Measurements from ENCODE around the gene ZNF281. TPM values are rescaled to one million over a fixed set of nuclear protein-coding genes. Genes with fewer than 3 reads are reported as not detected.

The ZNF281 gene
- total RNA-seq, 1 experiment from 2014 or later, result 20.4 TPM

DNA sequence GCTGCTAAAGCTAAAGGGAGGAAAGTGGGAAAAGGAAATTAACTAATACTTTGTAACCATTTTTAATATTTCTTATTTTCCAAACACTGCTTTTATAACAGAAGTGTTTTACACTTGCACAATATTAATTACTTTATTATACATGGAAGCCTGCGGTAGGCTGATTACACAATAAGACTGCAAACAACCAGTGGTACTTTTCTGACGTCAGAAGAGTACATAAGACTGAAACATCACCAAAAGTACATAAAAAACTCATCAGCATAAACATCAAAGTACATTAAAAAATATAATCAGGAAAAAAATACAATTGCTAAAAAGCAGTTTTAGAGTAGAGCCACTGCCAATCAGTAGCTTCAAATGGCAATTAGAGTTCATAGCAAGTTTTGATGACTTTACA, 4.6 kb downstream of the ZNF281 start:
- DNase-seq (ENCODE audit: low read depth, low spot score), result no peak
- in situ Hi-C loops (cut with HindIII; ENCODE audit: low pct_unique_long_range_greater_than_20kb, low sequenced_read_pairs), result no loop called here

DNA sequence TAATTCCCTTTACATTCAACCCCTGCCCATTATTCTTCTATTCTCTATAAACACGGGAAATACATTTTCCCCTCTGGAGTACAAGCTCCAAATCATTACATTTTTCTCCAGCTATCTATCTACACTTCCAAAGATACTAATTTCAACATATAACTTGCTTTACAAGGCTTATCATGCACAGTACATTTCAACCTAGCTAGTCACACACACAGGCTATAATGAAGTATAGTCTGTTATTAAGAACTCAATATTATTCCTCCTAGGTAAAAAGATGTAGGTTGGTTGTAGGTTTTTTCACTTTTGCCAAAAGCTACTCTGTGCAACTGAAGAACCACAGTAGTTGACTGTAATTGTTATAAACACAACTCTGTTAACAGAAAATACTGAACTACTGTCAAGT, 8.1 kb downstream of the ZNF281 start:
- in situ Hi-C loops (cut with HindIII; ENCODE audit: low pct_unique_long_range_greater_than_20kb, low sequenced_read_pairs), result no loop called here

DNA sequence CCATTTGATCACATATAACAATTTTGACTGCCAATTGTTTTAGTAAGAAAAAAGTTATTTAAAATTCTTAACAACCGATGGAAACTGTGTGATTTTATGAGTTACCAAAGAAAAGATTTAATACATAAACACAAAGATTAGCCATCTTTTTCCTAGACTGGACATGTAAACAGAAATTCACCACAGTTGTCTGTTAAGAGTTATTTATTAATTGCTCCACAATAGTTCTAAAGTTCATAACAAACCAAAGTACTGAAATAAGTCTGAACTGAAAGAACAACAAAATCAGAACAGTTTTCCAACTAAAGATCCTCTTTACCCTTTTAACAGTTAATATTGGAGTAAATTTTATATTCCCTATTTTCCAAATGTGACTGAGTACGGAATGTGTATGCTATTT, 8.6 kb downstream of the ZNF281 start:
- in situ Hi-C loops (cut with HindIII; ENCODE audit: low pct_unique_long_range_greater_than_20kb, low sequenced_read_pairs), result no loop called here
- no peak for DNase-seq (ENCODE audit: low read depth, low spot score)

More for the DNA sequence above, 8.1 kb downstream of the ZNF281 start:
- no peak for DNase-seq (ENCODE audit: low read depth, low spot score)

DNA sequence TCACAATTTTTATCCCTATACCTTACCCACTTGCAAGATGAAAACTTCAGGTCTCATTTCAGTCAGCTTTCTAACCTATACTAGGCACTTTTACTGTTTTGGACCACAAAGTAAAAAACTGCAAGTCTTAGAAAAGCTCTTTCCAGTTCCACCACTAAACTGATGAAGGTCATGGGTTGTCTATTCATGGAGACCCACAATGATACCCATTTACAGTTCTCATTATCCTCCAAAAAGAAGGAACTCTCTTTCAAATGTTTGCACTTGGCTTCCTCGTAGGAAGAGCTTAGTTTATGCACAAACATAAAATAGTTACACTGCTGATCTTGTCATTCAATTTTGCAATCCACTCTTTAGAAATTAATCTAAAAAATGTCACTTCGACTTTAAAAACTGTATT, 9.3 kb downstream of the ZNF281 start:
- in situ Hi-C loops (cut with HindIII; ENCODE audit: low pct_unique_long_range_greater_than_20kb, low sequenced_read_pairs), result no loop called here

DNA sequence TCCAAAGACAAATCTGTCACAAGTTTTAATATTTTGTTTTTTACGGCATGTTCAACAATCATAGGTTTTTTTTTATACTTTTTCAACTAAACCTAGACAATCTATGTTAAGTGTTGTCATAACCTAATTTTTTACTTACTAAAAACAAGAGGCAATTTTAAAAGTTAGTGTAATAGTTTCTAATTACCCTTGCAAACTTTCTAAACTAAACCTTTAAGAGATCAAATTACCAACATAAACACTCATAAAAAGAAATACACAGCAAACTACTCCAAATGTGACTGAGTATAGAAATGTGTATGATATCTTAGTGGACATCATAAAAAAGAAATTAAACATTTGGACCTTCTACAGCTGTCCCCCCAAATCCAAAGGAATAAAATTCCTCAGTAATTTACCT, 10.0 kb downstream of the ZNF281 start:
- DNase-seq (ENCODE audit: low read depth, low spot score), result no peak
- in situ Hi-C loops (cut with HindIII; ENCODE audit: low pct_unique_long_range_greater_than_20kb, low sequenced_read_pairs), result no loop called here

More for the DNA sequence above, 9.3 kb downstream of the ZNF281 start:
- DNase-seq (ENCODE audit: low read depth, low spot score), result peak; percentile 81

DNA sequence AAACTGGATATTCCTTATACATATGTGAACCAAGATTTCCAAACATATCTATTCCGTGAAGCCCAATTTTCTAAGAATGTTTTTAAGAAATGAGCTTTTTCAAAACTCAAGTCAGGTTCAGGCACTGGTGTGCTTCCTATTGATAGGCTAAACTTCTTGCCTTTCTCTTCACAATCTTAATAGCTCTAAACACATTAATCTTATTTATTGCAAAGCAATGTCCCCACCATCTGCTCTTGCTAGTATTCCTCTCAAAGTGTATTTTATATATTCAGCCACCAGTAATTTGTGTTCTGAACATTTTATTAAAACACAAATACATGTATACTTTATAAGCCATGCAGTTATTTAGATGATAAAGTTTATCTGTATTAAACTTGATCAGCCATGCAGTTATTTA, 11.5 kb downstream of the ZNF281 start:
- no peak for DNase-seq (ENCODE audit: low read depth, low spot score)
- in situ Hi-C loops (cut with HindIII; ENCODE audit: low pct_unique_long_range_greater_than_20kb, low sequenced_read_pairs), result no loop called here

DNA sequence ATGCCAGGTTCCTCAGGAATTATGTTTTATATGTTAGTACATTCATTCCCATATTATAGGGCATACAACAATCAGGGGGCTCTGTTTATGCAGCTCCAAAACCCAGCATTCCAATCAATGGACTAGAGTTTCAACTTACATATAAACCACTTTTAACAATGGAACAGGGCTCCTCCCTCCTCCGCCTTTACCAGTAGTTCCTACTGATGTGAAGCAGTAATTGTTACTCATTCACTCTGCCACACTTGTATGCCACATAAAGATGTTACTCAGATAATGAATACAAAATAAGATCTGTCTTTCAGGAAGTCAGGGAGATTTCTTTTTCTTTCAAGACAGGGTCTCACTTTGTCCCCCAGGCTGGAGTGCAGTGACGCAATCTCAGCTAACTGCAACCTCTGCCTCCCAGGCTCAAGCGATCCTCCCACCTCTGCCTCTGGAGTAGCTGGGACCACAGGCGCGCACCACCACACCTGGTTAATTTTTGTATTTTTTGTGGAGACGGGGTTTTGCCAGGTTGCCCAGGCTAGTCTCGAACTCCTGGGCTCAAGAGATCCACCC, 17.1 kb downstream of the ZNF281 start:
- in situ Hi-C loops (cut with HindIII; ENCODE audit: low pct_unique_long_range_greater_than_20kb, low sequenced_read_pairs), result no loop called here
- peak; percentile 47 for DNase-seq (ENCODE audit: low read depth, low spot score)

DNA sequence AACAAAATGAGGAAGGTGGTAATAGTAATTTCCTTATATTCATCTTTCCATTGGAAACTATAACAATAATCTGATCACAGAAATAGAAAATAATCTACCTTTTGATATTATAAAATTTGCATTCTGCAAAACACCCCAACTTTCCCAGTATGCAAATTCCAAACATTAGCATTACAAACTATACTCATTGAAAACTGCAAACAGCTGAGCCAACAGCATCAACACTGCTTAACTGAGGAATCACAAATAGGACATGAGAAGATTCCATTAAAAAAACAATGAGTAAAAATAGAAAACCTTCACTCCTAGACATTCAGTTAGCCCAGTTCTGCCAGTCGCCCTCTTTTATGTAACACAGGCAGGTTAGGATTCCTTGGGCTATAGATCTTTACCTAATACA, 18.1 kb downstream of the ZNF281 start:
- in situ Hi-C loops (cut with HindIII; ENCODE audit: low pct_unique_long_range_greater_than_20kb, low sequenced_read_pairs), result no loop called here
- DNase-seq (ENCODE audit: low read depth, low spot score), result no peak

DNA sequence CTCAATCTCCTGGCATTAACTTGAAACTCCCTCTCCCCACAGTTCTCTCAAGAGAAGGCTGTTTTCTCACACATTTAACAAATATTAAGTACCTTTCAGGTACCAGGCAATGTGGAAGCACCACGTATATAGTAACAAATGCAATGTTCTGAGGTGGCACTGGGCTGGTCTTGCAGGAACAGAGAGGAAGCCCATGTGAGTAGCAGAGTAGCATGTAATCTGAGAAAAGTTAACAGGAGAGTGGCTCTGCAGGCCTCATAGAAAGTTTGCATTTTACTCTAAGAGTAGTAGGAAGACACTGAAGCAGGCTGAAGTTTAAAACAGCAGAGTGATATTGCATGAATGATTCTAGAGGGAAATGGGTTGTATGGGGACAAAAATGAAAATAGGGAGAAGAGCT, 21.0 kb downstream of the ZNF281 start:
- no peak for DNase-seq (ENCODE audit: low read depth, low spot score)
- in situ Hi-C loops (cut with HindIII; ENCODE audit: low pct_unique_long_range_greater_than_20kb, low sequenced_read_pairs), result no loop called here

DNA sequence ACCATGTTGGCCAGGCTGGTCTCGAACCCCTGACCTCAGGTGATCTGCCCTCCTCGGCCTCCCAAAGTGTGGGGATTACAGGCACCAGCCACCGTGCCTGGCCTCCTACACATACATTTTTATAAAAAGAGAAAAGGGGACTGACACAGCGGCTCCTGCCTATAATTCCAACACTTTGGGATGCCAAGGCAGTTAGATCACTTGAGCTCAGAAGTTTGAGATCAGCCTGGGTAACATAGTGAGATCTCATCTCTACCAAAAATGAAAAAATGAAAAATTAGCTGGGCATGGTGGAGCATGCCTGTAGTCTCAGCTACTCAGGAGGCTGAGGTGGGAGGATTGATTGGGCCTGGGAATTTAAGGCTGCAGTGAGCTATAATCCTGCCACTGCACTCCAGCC, 23.4 kb downstream of the ZNF281 start:
- in situ Hi-C loops (cut with HindIII; ENCODE audit: low pct_unique_long_range_greater_than_20kb, low sequenced_read_pairs), result no loop called here

DNA sequence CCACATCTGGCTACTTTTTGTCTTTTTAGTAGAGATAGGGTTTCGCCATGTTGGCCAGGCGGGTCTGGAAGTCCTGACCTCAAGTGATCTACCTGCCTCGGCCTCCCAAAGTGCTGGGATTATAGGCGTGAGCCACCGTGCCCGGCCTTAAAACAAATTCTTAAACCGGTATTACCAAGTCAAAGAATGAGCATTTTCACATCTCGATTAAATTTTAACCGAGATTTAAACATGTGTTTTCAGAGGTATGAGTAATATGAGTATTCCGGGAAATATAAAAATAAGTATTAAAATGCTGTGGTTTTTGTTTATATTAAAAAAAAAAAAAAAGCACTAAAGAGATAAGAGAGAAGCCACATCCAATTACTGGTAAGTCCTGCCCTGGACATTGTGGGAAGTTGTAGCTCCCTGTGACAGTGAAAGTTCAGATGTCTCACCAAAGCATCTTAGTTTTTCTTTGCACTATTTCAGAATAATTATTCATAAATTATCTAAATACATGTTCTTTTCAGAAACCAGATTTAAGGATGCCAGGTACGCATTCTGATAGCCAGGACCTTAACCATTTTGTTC, 24.9 kb downstream of the ZNF281 start:
- DNase-seq (ENCODE audit: low read depth, low spot score), result no peak

More for the DNA sequence above, 23.4 kb downstream of the ZNF281 start:
- DNase-seq (ENCODE audit: low read depth, low spot score), result no peak

DNA sequence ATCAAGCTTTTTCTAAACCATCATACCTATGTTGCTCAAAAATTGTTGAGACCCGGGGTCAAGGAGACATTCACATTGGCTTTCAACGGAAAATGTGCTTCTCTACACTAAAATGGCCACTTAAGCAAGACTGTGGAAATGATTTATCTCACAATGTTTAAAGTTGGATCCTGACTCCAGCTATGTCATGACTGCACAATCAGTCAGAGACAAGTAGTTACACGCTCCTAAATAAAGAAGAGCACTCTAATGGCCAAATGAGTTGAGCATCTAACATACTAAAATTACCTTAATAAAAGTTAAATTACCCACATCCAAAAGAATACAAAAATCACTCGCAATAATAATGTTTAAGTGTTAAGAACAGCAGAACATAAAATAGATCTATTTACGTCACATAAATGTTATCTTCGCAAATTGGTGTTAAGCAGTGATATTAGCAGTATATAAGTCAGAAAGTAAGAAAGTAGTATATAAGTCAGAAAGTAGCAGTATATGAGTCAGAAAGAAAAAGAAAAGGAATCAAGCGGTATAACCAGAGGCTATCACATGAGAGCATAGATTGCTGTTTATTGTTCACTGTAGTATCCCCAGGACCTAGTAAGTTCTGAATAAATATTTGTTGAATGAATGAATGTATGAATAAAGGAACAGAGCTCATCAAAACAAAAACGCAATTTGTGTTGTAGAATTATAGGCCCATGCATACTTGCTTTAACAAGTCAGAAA, 28.4 kb downstream of the ZNF281 start:
- in situ Hi-C loops (cut with HindIII; ENCODE audit: low pct_unique_long_range_greater_than_20kb, low sequenced_read_pairs), result no loop called here
- DNase-seq (ENCODE audit: low read depth, low spot score), result no peak

More for the DNA sequence above, 24.9 kb downstream of the ZNF281 start:
- in situ Hi-C loops (cut with HindIII; ENCODE audit: low pct_unique_long_range_greater_than_20kb, low sequenced_read_pairs), result no loop called here

DNA sequence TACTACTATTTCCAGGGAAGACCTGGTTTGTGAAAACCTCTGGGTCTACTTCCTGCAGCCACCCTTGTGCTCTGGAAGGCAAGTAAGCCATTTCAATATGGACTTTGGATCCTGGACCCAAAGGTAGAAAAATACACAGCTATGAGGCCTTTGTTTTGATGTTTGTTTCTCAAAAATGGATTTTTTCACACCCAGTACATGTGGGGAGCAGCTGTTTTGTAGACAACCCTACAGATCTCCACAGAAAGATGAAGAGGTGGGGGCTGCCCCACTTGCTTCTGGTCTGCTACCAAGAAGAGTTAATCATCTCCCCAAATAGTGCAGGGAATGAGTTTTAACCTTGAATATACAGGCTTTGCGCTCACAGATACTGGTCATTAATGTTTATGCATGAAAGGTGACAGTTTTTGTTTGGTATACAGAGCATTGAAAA, 29.2 kb downstream of the ZNF281 start:
- no peak for DNase-seq (ENCODE audit: low read depth, low spot score)
- in situ Hi-C loops (cut with HindIII; ENCODE audit: low pct_unique_long_range_greater_than_20kb, low sequenced_read_pairs), result no loop called here

DNA sequence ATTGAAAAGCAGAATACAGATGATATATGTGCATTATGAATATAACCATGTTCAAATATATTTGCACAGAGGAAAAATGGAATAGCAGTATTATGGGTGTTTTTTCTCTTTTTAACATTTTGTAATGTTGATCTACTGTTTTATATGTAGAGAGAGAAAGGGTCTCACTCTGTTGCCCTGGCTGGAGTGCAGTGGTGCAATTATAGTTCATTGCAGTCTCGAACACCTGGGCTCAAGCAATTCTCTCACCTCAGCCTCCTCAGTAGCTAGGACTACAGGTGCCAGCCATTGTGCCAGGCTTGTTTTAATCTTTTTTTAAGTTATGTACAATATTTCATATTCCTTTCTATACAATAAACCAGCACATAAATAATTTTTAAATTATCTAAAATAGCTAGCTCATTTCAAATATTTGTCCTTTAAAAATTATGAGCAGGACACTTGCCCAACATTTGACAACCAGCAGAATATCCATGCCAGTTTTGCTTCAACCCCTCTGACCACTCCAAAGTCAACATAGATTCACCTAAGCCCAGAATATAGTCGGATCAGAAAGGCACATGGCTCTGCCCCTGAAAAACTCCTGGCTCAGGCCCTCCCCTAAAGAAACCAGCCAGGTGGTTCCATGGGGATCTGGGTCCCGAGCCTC, 29.8 kb downstream of the ZNF281 start:
- in situ Hi-C loops (cut with HindIII; ENCODE audit: low pct_unique_long_range_greater_than_20kb, low sequenced_read_pairs), result no loop called here
- DNase-seq (ENCODE audit: low read depth, low spot score), result no peak

DNA sequence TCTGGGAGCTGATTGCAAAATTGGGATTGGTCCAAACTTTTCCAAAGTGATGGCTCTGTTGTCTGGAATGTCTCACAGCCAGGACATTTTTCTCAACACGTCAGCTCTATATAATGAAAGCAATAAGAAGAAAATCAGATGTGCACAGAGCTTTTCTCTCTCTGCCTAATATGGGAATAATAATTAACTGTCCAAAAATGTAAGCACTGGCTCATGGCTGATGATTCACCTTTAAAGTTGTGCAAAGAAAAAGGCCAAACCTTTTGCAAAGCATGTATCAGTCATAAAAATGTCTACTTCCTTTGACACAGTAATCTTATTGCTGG, 30.4 kb downstream of the ZNF281 start:
- in situ Hi-C loops (cut with HindIII; ENCODE audit: low pct_unique_long_range_greater_than_20kb, low sequenced_read_pairs), result no loop called here
- DNase-seq (ENCODE audit: low read depth, low spot score), result no peak

DNA sequence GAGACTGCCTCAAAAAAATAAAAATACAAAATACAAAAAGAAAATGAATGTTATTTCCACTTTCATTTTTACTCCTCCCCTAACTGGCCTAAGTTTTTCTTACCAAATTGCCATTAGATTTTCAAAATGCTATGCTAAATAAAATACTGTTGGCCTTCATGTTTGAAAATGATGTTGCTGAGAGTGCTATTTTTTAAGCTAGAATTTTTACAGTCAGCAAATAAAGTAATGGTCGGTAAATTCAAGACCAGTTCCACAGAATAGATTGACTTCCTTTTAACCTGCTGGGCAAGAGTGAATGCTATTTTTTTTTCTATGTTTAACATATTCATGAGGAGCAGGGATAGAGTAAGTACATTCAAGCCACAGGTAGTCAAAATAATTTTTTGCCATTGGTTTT, 31.7 kb downstream of the ZNF281 start:
- in situ Hi-C loops (cut with HindIII; ENCODE audit: low pct_unique_long_range_greater_than_20kb, low sequenced_read_pairs), result no loop called here

DNA sequence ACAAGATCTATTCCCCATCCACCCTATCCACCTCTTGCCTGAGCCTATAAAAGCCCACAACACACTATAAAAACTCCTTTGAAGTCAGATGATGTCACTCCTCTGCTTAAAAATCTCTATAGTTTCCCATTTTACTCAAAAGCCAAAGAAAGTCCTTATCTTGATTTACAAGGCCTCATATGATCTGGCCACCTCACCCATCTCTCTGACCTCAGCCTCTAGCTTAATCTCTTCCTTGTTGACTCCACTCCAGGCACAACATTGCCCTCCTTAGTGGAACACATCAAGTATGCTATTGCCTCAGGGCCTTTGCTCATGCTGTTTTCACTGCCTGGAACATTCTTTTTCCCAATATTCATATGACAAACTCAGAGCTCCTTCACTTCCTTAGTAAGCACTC, 33.3 kb downstream of the ZNF281 start:
- in situ Hi-C loops (cut with HindIII; ENCODE audit: low pct_unique_long_range_greater_than_20kb, low sequenced_read_pairs), result no loop called here
- DNase-seq (ENCODE audit: low read depth, low spot score), result peak; percentile 55

More for the DNA sequence above, 31.7 kb downstream of the ZNF281 start:
- DNase-seq (ENCODE audit: low read depth, low spot score), result no peak

DNA sequence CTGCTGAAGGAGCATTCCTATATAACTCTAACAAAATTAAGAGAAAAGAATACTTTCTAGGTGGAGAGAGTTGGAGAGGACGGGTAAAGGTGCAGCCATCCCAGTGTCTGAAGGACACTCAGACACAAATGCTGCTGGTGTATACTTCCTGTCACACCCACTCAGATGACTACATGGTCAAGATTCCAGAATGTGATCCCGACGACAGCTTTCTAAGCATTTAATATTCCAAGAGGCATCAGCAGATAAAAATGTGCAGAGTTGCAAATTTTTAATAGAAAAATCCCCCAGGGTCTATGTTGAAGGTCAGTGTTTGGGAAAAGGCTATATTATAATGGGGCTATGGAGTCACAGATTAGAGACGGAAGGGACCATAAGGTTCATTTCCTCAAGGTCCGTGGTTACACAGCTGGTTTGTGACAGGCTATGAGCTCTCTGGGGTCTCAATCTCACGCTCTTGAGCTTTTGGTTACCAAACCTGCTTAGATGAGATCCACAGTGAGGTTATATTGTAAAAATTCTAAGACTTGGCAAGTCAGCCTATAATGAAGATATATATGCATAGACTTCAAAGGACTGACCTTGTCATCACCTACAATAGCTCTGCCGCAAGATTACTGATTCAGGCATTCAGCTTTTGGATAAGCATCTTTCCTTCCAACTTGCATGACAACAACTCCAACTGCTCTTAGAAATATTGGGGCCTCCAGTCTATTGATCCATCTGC, 35.1 kb downstream of the ZNF281 start:
- in situ Hi-C loops (cut with HindIII; ENCODE audit: low pct_unique_long_range_greater_than_20kb, low sequenced_read_pairs), result no loop called here
- no peak for DNase-seq (ENCODE audit: low read depth, low spot score)
